Fibroblast of lung (primary cell): ENCODE results near the gene VWF. TPM values are rescaled to one million over a fixed set of nuclear protein-coding genes. Genes with fewer than 3 reads are reported as not detected.

Source experiments
- DNase-seq, 2 donors: peaks; one replicate each; pipeline versions ENCODE4 v3.0.0 to v3.0.0-alpha.2; 2010; ENCODE audit warnings: low read depth in 2 of 2
- H2AFZ ChIP-seq: 2 replicates; pipeline ENCODE4 v1.5.1; 2012; ENCODE audit warnings: low read length, control low read depth, inconsistent platforms
- H3K27ac ChIP-seq: 2 replicates; pipeline ENCODE4 v1.5.1; 2011; ENCODE audit warnings: low read length, control low read depth; ENCODE audit not compliant: insufficient read depth
- H3K27me3 ChIP-seq: 2 replicates; pipeline ENCODE4 v1.5.1; 2011; ENCODE audit warnings: mild to moderate bottlenecking, low read length; ENCODE audit not compliant: control insufficient read depth, insufficient read depth
- H3K36me3 ChIP-seq: 2 replicates; pipeline ENCODE4 v1.5.1; 2011; ENCODE audit warnings: low read length; ENCODE audit not compliant: control insufficient read depth, insufficient read depth
- H3K4me1 ChIP-seq: 2 replicates; pipeline ENCODE4 v1.5.1; 2011; ENCODE audit warnings: low read length; ENCODE audit not compliant: control insufficient read depth, insufficient read depth; ENCODE audit errors: extremely low read depth
- H3K4me2 ChIP-seq: 2 replicates; pipeline ENCODE4 v1.5.1; 2011; ENCODE audit warnings: low read length, control low read depth; ENCODE audit not compliant: insufficient read depth; ENCODE audit errors: extremely low read depth
- H3K4me3 ChIP-seq, 4 experiments: fragments of 200-600 bp in 1 of 4; sonication (generic) in 1 of 4; replicated peaks in 1 of 4; 2 replicates each; pipeline ENCODE4 v1.5.1; 2011 to 2016; ENCODE audit warnings: low read length in 4 of 4, low read depth in 3 of 4, mild to moderate bottlenecking in 3 of 4, control low read depth in 2 of 4, inconsistent platforms in 1 of 4, mixed read lengths in 1 of 4; ENCODE audit not compliant: insufficient read depth in 1 of 4; ENCODE audit errors: control extremely low read depth in 1 of 4
- H3K79me2 ChIP-seq: 2 replicates; pipeline ENCODE4 v1.5.1; 2012; ENCODE audit warnings: mild to moderate bottlenecking, low read length, inconsistent platforms; ENCODE audit not compliant: control insufficient read depth, insufficient read depth
- H3K9ac ChIP-seq: 2 replicates; pipeline ENCODE4 v1.5.1; 2011; ENCODE audit warnings: mild to moderate bottlenecking, low read length, control low read depth; ENCODE audit not compliant: insufficient read depth
- H3K9me3 ChIP-seq: 2 replicates; pipeline ENCODE4 v1.5.1; 2012; ENCODE audit warnings: low read depth, low read length; ENCODE audit not compliant: control insufficient read depth, insufficient read depth
- H4K20me1 ChIP-seq: 2 replicates; pipeline ENCODE4 v1.5.1; 2011; ENCODE audit warnings: low read length; ENCODE audit not compliant: control insufficient read depth, insufficient read depth; ENCODE audit errors: extremely low read depth
- EZH2 ChIP-seq: IDR thresholded peaks from 2 replicates; pipeline ENCODE4 v1.5.1; 2012; ENCODE audit warnings: low read length, control low read depth, mild to moderate bottlenecking; ENCODE audit errors: missing control alignments
- polyA plus RNA-seq, 2 donors: library from polyadenylated mRNA; depleted of rRNA in 1 of 2; stranded (reverse) in 1 of 2; unstranded in 1 of 2; fragments of >200 nt; gene quantifications; 2 replicates each; pipeline ENCODE4 v1.2.1, GENCODE V29; 2011 to 2012; ENCODE audit warnings: missing spikeins in 1 of 2
- total RNA-seq: library from RNA; depleted of rRNA; stranded (reverse); fragments of >200 nt; gene quantifications from 2 replicates; pipeline ENCODE4 v1.2.1, GENCODE V29; 2014
- TF ChIP-seq, protein P1 (sequence below), 2 donors: IDR thresholded peaks in 1 of 2; conservative IDR thresholded peaks in 1 of 2; 1 replicate in 1 of 2; 2 replicates in 1 of 2; pipeline ENCODE4 v1.5.1; 2011 to 2012; ENCODE audit warnings: low read length in 2 of 2, control low read depth in 1 of 2, inconsistent platforms in 1 of 2, low read depth in 1 of 2, mild to moderate bottlenecking in 1 of 2

Gene VWF
- total and polyA plus RNA-seq, 2 donors (not counting 1 experiment from before 2014, with no cell fraction given): 0.15 to 1.7 TPM

DNA sequence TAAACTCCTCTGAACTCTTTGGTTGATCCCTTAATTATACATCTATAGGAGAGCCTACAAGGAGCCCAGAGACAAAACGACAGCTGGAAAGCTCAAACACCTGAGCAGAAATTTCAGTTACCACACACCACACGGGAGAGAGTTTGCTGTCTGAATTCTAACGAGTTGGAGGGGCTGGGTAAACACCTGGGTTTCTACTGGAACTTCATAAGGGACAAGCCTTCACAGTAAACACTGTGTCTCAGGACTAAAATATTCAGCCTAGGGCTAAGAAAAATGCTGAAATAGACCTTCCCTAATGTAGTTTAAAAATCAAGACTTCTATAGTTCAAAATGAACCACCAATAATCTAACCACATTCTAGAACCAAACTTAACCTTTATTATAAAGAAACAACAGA lies 169.8 kb downstream of the VWF start:
- Histone ChIP-seq H3K9me3 (no peaks in the 10 kb centered on the region), H3K4me1 (no peaks in the 10 kb centered on the region), H3K9ac (no peak overlapping the region), H3K4me2 (no peak overlapping the region), H3K27me3 (peaks cover 6% of the 10 kb centered on the region), H4K20me1 (no peaks in the 10 kb centered on the region), H3K36me3 (no peaks in the 10 kb centered on the region), H3K27ac (no peak overlapping the region), H3K4me3 (no peak overlapping the region), H3K79me2 (no peaks in the 10 kb centered on the region), H2AFZ (no peak overlapping the region)
- no peak for DNase-seq
- TF ChIP-seq EZH2: no peak
- TF ChIP-seq, protein P1, sequence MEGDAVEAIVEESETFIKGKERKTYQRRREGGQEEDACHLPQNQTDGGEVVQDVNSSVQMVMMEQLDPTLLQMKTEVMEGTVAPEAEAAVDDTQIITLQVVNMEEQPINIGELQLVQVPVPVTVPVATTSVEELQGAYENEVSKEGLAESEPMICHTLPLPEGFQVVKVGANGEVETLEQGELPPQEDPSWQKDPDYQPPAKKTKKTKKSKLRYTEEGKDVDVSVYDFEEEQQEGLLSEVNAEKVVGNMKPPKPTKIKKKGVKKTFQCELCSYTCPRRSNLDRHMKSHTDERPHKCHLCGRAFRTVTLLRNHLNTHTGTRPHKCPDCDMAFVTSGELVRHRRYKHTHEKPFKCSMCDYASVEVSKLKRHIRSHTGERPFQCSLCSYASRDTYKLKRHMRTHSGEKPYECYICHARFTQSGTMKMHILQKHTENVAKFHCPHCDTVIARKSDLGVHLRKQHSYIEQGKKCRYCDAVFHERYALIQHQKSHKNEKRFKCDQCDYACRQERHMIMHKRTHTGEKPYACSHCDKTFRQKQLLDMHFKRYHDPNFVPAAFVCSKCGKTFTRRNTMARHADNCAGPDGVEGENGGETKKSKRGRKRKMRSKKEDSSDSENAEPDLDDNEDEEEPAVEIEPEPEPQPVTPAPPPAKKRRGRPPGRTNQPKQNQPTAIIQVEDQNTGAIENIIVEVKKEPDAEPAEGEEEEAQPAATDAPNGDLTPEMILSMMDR (conservative IDR thresholded peaks at IDR 0.05 in 1 of 2, IDR thresholded peaks at IDR 0.05 in 1 of 2; ENCODE audit: low read depth in 1 of 2, low read length in 2 of 2): no peak

DNA sequence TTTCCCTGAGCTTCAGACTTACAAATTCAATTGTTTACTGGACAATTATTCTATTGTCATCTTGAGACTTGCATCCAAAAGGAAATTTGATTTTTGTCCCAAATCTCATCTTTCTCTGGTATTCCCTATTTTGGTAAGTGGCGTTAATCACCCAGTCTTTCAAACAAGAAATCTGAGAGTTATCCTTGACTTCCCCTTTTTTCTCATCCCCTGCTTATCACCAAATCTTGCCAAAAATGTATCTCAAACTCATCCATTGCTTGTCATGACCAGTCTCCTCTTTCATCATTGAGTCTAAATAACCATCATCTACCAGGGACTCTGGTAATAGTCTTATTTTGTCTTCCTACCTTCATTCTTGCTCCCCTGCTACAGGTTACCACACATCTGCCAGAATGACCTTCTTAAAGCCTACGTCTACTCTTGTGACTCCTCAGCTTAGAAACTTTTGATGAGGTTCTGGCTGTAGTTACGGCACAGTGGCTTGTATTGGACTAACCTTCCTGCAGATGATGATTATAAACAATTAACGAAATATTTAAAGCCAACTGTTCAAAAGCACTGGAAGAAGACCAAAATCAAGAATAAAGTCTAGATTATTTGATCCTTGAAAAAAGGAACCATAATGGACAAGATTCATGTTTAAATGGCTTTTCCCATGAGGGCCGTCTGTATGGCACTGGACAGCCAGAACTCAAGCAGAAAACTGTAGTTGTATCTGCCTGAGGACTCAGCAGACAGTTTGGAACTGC lies 170.5 kb downstream of the VWF start:
- Histone ChIP-seq H3K4me2 (no peak overlapping the region), H3K9me3 (no peaks in the 10 kb centered on the region), H4K20me1 (no peaks in the 10 kb centered on the region), H3K27ac (no peak overlapping the region), H3K27me3 (peaks cover 9% of the 10 kb centered on the region), H3K4me1 (no peaks in the 10 kb centered on the region), H3K36me3 (no peaks in the 10 kb centered on the region), H2AFZ (no peak overlapping the region), H3K79me2 (no peaks in the 10 kb centered on the region), H3K4me3 (no peak overlapping the region), H3K9ac (no peak overlapping the region)
- TF ChIP-seq, protein P1 (conservative IDR thresholded peaks at IDR 0.05 in 1 of 2, IDR thresholded peaks at IDR 0.05 in 1 of 2; ENCODE audit: low read depth in 1 of 2, low read length in 2 of 2): no peak
- TF ChIP-seq EZH2: no peak
- no peak for DNase-seq

DNA sequence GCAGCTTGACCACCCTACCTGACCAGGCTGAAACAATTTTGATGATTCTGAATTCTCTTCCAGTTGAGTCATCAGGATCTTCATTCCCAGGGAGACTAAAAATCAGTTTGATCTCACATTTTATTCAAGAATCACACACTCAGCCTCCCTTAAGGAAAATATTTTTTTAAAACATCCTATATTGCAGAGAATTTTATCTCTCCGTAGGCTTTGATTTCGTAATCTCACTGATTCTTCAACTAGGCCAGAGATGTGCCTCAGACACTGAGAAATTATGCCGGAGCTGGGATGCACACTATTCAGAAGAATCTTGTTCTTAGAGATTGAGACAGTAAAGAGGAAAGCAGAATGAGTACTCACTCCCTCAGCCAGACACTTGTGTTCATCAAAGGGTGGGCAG lies 172.4 kb downstream of the VWF start:
- DNase-seq: no peak
- H3K4me1 ChIP-seq: no peaks in the 10 kb centered on the region
- H2AFZ ChIP-seq: no peak overlapping the region
- H3K9me3 ChIP-seq: no peaks in the 10 kb centered on the region
- no peaks in the 10 kb centered on the region for H4K20me1 ChIP-seq
- TF ChIP-seq, protein P1 (conservative IDR thresholded peaks at IDR 0.05 in 1 of 2, IDR thresholded peaks at IDR 0.05 in 1 of 2; ENCODE audit: low read depth in 1 of 2, low read length in 2 of 2): no peak
- no peak for TF ChIP-seq EZH2
- peaks cover 14% of the 10 kb centered on the region for H3K27me3 ChIP-seq
- no peaks in the 10 kb centered on the region for H3K79me2 ChIP-seq
- no peaks in the 10 kb centered on the region for H3K36me3 ChIP-seq
- no peak overlapping the region for H3K27ac ChIP-seq
- no peak overlapping the region for H3K4me2 ChIP-seq
- H3K9ac ChIP-seq: no peak overlapping the region
- H3K4me3 ChIP-seq: no peak overlapping the region
